GM13977 (cell line): ENCODE results near the gene SECTM1.

ENCODE experiments used
- DNase-seq: peaks from one replicate; pipeline ENCODE4 v3.0.0; 2012; ENCODE audit warnings: low spot score
- in situ Hi-C: fragments of 300-500 bp; cut with MboI; formaldehyde crosslinking; loops from one replicate; pipeline ENCODE4 v1.12.0; 2022; ENCODE audit warnings: low sequenced_read_pairs, low pct_unique_long_range_greater_than_20kb, mixed read lengths, inconsistent platforms; ENCODE audit not compliant: unreplicated experiment
- TF ChIP-seq, protein P1 (sequence below): IDR thresholded peaks from 2 replicates; pipeline ENCODE4 v1.5.1; 2012; ENCODE audit warnings: mild to moderate bottlenecking, control low read depth; ENCODE audit not compliant: insufficient read depth; ENCODE audit errors: extremely low read depth, missing control alignments

SECTM1 gene

GRCh38 chr17:82272495-82273326, 60.9 kb downstream of the SECTM1 start:
- peak; percentile 67 for DNase-seq
- in situ Hi-C loops, result no loop called here

DNA sequence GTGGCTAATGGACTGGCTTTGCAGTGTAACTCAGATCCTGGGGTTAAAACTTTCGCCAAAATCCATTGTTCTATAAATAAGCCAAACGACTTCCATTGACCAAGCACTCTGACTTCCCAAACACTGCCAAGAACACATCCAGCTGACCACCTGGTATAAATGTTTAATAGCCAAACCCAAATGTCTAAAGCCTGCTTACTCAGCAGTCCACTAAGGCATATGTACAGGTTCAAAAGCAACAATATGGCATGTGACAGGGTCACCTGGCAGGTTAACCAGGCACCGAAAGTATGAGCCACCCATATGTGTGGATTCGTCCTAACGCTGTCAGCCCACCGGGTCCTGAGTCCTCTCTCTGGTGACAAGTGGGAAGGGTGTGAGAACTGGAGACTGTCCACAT, 62.2 kb downstream of the SECTM1 start:
- TF ChIP-seq, protein P1, sequence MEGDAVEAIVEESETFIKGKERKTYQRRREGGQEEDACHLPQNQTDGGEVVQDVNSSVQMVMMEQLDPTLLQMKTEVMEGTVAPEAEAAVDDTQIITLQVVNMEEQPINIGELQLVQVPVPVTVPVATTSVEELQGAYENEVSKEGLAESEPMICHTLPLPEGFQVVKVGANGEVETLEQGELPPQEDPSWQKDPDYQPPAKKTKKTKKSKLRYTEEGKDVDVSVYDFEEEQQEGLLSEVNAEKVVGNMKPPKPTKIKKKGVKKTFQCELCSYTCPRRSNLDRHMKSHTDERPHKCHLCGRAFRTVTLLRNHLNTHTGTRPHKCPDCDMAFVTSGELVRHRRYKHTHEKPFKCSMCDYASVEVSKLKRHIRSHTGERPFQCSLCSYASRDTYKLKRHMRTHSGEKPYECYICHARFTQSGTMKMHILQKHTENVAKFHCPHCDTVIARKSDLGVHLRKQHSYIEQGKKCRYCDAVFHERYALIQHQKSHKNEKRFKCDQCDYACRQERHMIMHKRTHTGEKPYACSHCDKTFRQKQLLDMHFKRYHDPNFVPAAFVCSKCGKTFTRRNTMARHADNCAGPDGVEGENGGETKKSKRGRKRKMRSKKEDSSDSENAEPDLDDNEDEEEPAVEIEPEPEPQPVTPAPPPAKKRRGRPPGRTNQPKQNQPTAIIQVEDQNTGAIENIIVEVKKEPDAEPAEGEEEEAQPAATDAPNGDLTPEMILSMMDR, result no peak
- DNase-seq, result no peak
- in situ Hi-C loops, result no loop called here

More at GRCh38 chr17:82272495-82273326, 60.9 kb downstream of the SECTM1 start:
- TF ChIP-seq, protein P1, result no peak
